B cell (primary cell): Measurements from ENCODE around the gene AGBL3. TPM values are rescaled to one million over a fixed set of nuclear protein-coding genes. Genes with fewer than 3 reads are reported as not detected.

Experiments
- ATAC-seq: fragments of 200-7000 bp; cut with Tn5 transposase; one replicate; pipeline ENCODE4 v1.10.0; 2021; ENCODE audit warnings: low read depth, mild to moderate bottlenecking, moderate number of reproducible peaks, moderate library complexity
- CTCF ChIA-PET: fragments of 350-600 bp; sonication (Branson Sonifier 250); formaldehyde crosslinking; loops from one replicate; lab custom pipeline; 2021; ENCODE audit warnings: antibody characterized with exemption, inconsistent platforms; lab: Charles Lee
- POLR2A ChIA-PET: fragments of 350-600 bp; sonication (Branson Sonifier 250); formaldehyde crosslinking; loops from one replicate; lab custom pipeline; 2021; ENCODE audit warnings: antibody characterized with exemption; lab: Charles Lee
- DNase-seq: peaks from one replicate; pipeline ENCODE4 v3.0.0; 2013
- H2AFZ ChIP-seq: 2 replicates; pipeline ENCODE4 v1.6.1; 2012; ENCODE audit warnings: mild to moderate bottlenecking, low read depth, low read length; ENCODE audit not compliant: insufficient read depth, poor library complexity, severe bottlenecking
- H3K27ac ChIP-seq, 2 donors: 1 replicate in 1 of 2; 2 replicates in 1 of 2; pipeline ENCODE4 v1.5.1; 2012 to 2013; ENCODE audit warnings: low read length in 2 of 2, mild to moderate bottlenecking in 2 of 2, moderate library complexity in 1 of 2
- H3K27me3 ChIP-seq, 4 experiments: fragments of 200-600 bp in 1 of 4; sonication (generic) in 1 of 4; replicated peaks in 1 of 4; 1 replicate in 2 of 4; 2 replicates in 2 of 4; pipeline versions ENCODE4 v1.6.1 to v1.7.0; 2013 to 2016; ENCODE audit warnings: low read length in 3 of 4, mild to moderate bottlenecking in 2 of 4, mixed read lengths in 1 of 4, moderate library complexity in 1 of 4; ENCODE audit not compliant: insufficient read depth in 4 of 4, control insufficient read depth in 3 of 4; ENCODE audit errors: control extremely low read depth in 1 of 4
- H3K36me3 ChIP-seq, 2 experiments: replicated peaks in 1 of 2; 1 replicate in 1 of 2; 2 replicates in 1 of 2; pipeline versions ENCODE4 v1.6.1 to v1.7.1; 2013; ENCODE audit warnings: low read length in 1 of 2; ENCODE audit not compliant: insufficient read depth in 2 of 2, control insufficient read depth in 1 of 2; ENCODE audit errors: control extremely low read depth in 1 of 2, extremely low read depth in 1 of 2
- H3K4me1 ChIP-seq, 2 donors: fragments of 200-600 bp in 1 of 2; sonication (generic) in 1 of 2; 1 replicate in 1 of 2; 2 replicates in 1 of 2; pipeline versions ENCODE4 v1.5.1 to v1.6.1; 2013 to 2017; ENCODE audit warnings: low read length in 2 of 2; ENCODE audit not compliant: control insufficient read depth in 2 of 2, insufficient read depth in 2 of 2
- H3K4me2 ChIP-seq: replicated peaks from 2 replicates; pipeline ENCODE3; 2012; ENCODE audit warnings: mild to moderate bottlenecking, low read depth, low read length; ENCODE audit not compliant: poor library complexity, severe bottlenecking
- H3K4me3 ChIP-seq, 5 experiments: fragments of 200-600 bp in 1 of 5; sonication (generic) in 1 of 5; 1 replicate in 3 of 5; 2 replicates in 2 of 5; pipeline versions ENCODE4 v1.5.1 to v1.7.0; 2011 to 2016; ENCODE audit warnings: low read length in 4 of 5, mild to moderate bottlenecking in 4 of 5, low read depth in 2 of 5, control low read depth in 1 of 5, moderate library complexity in 1 of 5; ENCODE audit not compliant: insufficient read depth in 1 of 5; ENCODE audit errors: control extremely low read depth in 1 of 5, extremely low read depth in 1 of 5
- H3K79me2 ChIP-seq: fragments of 200-600 bp; sonication (generic); one replicate; pipeline ENCODE4 v1.6.0; 2016; ENCODE audit warnings: low read length; ENCODE audit not compliant: control insufficient read depth, insufficient read depth
- H3K9ac ChIP-seq: fragments of 200-600 bp; sonication (generic); 2 replicates; pipeline ENCODE4 v1.6.1; 2017; ENCODE audit warnings: mild to moderate bottlenecking, low read length, moderate library complexity
- H3K9me3 ChIP-seq, 3 donors: one replicate each; pipeline versions ENCODE4 v1.6.1 to v1.7.1; 2013; ENCODE audit warnings: low read length in 2 of 3; ENCODE audit not compliant: control insufficient read depth in 2 of 3, insufficient read depth in 1 of 3; ENCODE audit errors: control extremely low read depth in 1 of 3
- H4K20me1 ChIP-seq: 2 replicates; pipeline ENCODE4 v1.6.0; 2012; ENCODE audit warnings: mild to moderate bottlenecking, low read length; ENCODE audit not compliant: insufficient read depth, control insufficient read depth, poor library complexity, severe bottlenecking
- H3K27ac Mint-ChIP-seq: one replicate; pipeline ENCODE4 v1.8.0; 2021; ENCODE audit warnings: mixed read lengths
- H3K27me3 Mint-ChIP-seq: one replicate; pipeline ENCODE4 v1.8.0; 2021; ENCODE audit warnings: mixed read lengths
- H3K4me1 Mint-ChIP-seq: one replicate; pipeline ENCODE4 v1.8.0; 2021; ENCODE audit warnings: mixed read lengths
- H3K4me3 Mint-ChIP-seq: one replicate; pipeline ENCODE4 v1.8.0; 2021; ENCODE audit warnings: mixed read lengths
- H3K9me3 Mint-ChIP-seq: one replicate; pipeline ENCODE4 v1.8.0; 2022; ENCODE audit warnings: mixed read lengths; ENCODE audit not compliant: insufficient read depth
- EZH2 ChIP-seq: IDR thresholded peaks from 2 replicates; pipeline ENCODE4 v1.6.1; 2012; ENCODE audit warnings: borderline replicate concordance, low read depth, mild to moderate bottlenecking, moderate library complexity, low read length; ENCODE audit not compliant: insufficient read depth, poor library complexity, severe bottlenecking
- WGBS: methylation state at CpG from one replicate; pipeline ENCODE4 v1.1.5; 2013; ENCODE audit warnings: missing lambda C conversion rate; ENCODE audit not compliant: insufficient coverage; 5-methylcytosine and 5-hydroxymethylcytosine counted together
- intact Hi-C: fragments of 100-400 bp; cut with micrococcal nuclease; formaldehyde crosslinking; loops from one replicate; pipeline ENCODE4 v1.10.0; 2022
- polyA plus RNA-seq: library from polyadenylated mRNA; depleted of rRNA; stranded (reverse); fragments of >200 nt; gene quantifications from 2 replicates; pipeline ENCODE4 v1.2.3, GENCODE V29; 2012
- total RNA-seq, 2 donors: library from RNA; stranded (reverse); fragments of 120-200 nt in 1 of 2; gene quantifications; 1 replicate in 1 of 2; 2 replicates in 1 of 2; pipeline versions ENCODE4 v1.2.3 to v1.2.4, GENCODE V29; 2013 to 2022
- TF ChIP-seq, protein P1 (sequence below): fragments of 200-600 bp; IDR thresholded peaks from one replicate; pipeline ENCODE4 v1.8.0; 2022; ENCODE audit warnings: antibody characterized with exemption, mild to moderate bottlenecking

Gene AGBL3
- total and polyA plus RNA-seq, 2 donors (not counting 1 experiment from before 2014, with no cell fraction given): 0.51 to 10.9 TPM

DNA sequence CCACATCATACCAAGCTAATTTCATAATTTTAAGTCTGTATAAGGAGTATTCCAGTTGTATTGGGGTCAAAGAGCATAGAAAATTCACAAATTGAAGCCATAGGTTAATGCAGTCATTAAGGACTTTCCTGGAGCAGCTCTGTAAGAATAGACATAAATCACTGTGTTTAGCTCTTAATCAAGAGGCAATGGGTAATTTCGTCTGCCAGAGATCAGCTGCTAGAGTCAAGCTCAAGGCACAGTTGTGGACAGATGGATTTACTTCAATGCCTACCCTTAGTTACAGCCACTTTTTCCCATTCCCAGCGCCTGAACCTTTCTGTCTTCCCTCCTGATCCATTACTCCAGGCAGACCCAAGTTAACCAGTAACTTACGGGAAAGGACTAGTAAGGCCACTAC, 40.6 kb upstream of the AGBL3 start:
- POLR2A ChIA-PET: no interaction called here
- Histone ChIP-seq H3K27ac (no peak overlapping the region), H3K4me2 (no peak overlapping the region), H2AFZ (no peak overlapping the region), H3K4me1 (no peaks in the 10 kb centered on the region), H3K79me2 (no peaks in the 10 kb centered on the region), H3K36me3 (no peaks in the 10 kb centered on the region), H3K27me3 (no peaks in the 10 kb centered on the region), H3K4me3 (no peak overlapping the region), H4K20me1 (no peaks in the 10 kb centered on the region), H3K9me3 (no peaks in the 10 kb centered on the region), H3K9ac (no peak overlapping the region)
- CTCF ChIA-PET: interaction anchor here (1.0 to 4.0 kb wide), 5 partner anchors 8 to 512 kb away, joined by 3 to 59 read pairs (median 3); no protein-coding TSS in a partner anchor
- no peak overlapping the region for H3K27ac Mint-ChIP-seq
- ATAC-seq (no peak), DNase-seq (no peak)
- intact Hi-C loops: no loop called here
- H3K4me3 Mint-ChIP-seq: no peak overlapping the region
- WGBS: 100% methylated on average over 1 of the region's 3 CpGs
- H3K4me1 Mint-ChIP-seq: no peaks in the 10 kb centered on the region
- H3K27me3 Mint-ChIP-seq: peaks cover 3% of the 10 kb centered on the region
- no peak for TF ChIP-seq EZH2
- TF ChIP-seq, protein P1, sequence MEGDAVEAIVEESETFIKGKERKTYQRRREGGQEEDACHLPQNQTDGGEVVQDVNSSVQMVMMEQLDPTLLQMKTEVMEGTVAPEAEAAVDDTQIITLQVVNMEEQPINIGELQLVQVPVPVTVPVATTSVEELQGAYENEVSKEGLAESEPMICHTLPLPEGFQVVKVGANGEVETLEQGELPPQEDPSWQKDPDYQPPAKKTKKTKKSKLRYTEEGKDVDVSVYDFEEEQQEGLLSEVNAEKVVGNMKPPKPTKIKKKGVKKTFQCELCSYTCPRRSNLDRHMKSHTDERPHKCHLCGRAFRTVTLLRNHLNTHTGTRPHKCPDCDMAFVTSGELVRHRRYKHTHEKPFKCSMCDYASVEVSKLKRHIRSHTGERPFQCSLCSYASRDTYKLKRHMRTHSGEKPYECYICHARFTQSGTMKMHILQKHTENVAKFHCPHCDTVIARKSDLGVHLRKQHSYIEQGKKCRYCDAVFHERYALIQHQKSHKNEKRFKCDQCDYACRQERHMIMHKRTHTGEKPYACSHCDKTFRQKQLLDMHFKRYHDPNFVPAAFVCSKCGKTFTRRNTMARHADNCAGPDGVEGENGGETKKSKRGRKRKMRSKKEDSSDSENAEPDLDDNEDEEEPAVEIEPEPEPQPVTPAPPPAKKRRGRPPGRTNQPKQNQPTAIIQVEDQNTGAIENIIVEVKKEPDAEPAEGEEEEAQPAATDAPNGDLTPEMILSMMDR: no peak
- H3K9me3 Mint-ChIP-seq: no peaks in the 10 kb centered on the region

DNA sequence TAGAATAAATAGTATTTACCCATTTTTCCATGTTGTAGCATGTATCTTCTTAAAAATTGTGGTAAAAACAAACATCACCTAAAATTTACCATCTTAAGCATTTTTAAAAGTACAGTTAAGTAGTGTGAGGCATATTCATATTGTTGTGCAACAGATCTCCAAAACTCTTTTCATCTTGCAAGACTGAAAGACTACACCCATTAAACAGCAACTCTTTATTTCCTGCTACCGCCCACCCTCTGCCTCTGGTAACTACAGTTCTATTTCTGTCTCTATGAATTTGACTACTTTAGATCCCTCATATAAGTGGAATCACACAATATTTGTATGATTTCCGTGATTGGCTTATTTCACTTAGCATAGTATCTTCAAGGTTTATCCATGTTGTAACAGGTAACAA, 40.0 kb upstream of the AGBL3 start:
- Histone ChIP-seq H3K79me2 (no peaks in the 10 kb centered on the region), H3K4me1 (no peaks in the 10 kb centered on the region), H3K27me3 (no peaks in the 10 kb centered on the region), H3K9me3 (no peaks in the 10 kb centered on the region), H2AFZ (no peak overlapping the region), H3K4me2 (no peak overlapping the region), H3K9ac (no peak overlapping the region), H3K27ac (no peak overlapping the region), H4K20me1 (no peaks in the 10 kb centered on the region), H3K4me3 (no peak overlapping the region), H3K36me3 (no peaks in the 10 kb centered on the region)
- TF ChIP-seq EZH2: no peak
- TF ChIP-seq, protein P1: no peak
- Mint-ChIP-seq H3K27ac (no peak overlapping the region), H3K27me3 (peaks cover 3% of the 10 kb centered on the region), H3K4me1 (no peaks in the 10 kb centered on the region), H3K4me3 (no peak overlapping the region), H3K9me3 (no peaks in the 10 kb centered on the region)
- CTCF ChIA-PET: interaction anchor here (1.0 to 4.0 kb wide), 4 partner anchors 8 to 513 kb away, joined by 3 to 59 read pairs (median 3); no protein-coding TSS in a partner anchor
- POLR2A ChIA-PET: no interaction called here
- intact Hi-C loops: no loop called here
- 80% methylated on average over 1 of the region's 2 CpGs for WGBS
- DNase-seq: no peak
- no peak for ATAC-seq
